Activated CD8-positive, alpha-beta memory T cell treated with anti-CD3 and anti-CD28 coated beads, Interleukin-2, amount 50 U/mL, for 48 hours (primary cell): ENCODE measurements around the gene OGFR.

ENCODE experiments used
- DNase-seq: peaks from one replicate; pipeline ENCODE4 v3.0.0-alpha.2; 2020

Gene OGFR

GRCh38 chr20:62802026-62802712, 2.5 kb upstream of the OGFR start:
- DNase-seq = no peak

GRCh38 chr20:62804021-62804626, 511 bp upstream of the OGFR start:
- no peak for DNase-seq

GRCh38 chr20:62805155-62805710, 598 bp downstream of the OGFR start:
- DNase-seq = no peak

- DNase-seq = no peak
Observed at GRCh38 chr20:62805711-62806382, 1.2 kb downstream of the OGFR start.

GRCh38 chr20:62806383-62807050, 1.9 kb downstream of the OGFR start:
- DNase-seq = no peak

GRCh38 chr20:62807444-62808210, 3.0 kb downstream of the OGFR start:
- no peak for DNase-seq

- peak; percentile 93 for DNase-seq
Observed at GRCh38 chr20:62808211-62808865, 3.7 kb downstream of the OGFR start.

GRCh38 chr20:62809530-62810428, 5.1 kb downstream of the OGFR start:
- no peak for DNase-seq

GRCh38 chr20:62811320-62811719, 6.7 kb downstream of the OGFR start:
- no peak for DNase-seq

- DNase-seq = no peak
Observed at GRCh38 chr20:62811720-62812119, 7.1 kb downstream of the OGFR start.

- DNase-seq = no peak
Observed at GRCh38 chr20:62812181-62812906, 7.7 kb downstream of the OGFR start.

GRCh38 chr20:62812907-62813200, 8.2 kb downstream of the OGFR start:
- DNase-seq = no peak

GRCh38 chr20:62813588-62813987, 9.0 kb downstream of the OGFR start:
- DNase-seq = no peak

GRCh38 chr20:62814060-62814708, 9.5 kb downstream of the OGFR start:
- DNase-seq = no peak

GRCh38 chr20:62814709-62815065, 10.1 kb downstream of the OGFR start:
- DNase-seq = no peak

- DNase-seq = no peak
Observed at GRCh38 chr20:62815066-62815991, 10.7 kb downstream of the OGFR start.

- no peak for DNase-seq
Observed at GRCh38 chr20:62816031-62816883, 11.6 kb downstream of the OGFR start.
